ENCODE data around the gene C16orf78. TPM values are rescaled to one million over a fixed set of nuclear protein-coding genes. Genes with fewer than 3 reads are reported as not detected.

C16orf78 gene
- total and polyA plus RNA-seq, 5 donors from 2014 or later, result not detected

- H3K9me3 ChIP-seq (ENCODE audit: control insufficient read depth in 2 of 2, low read length in 2 of 2), result no peaks in the 10 kb centered on the region
- H3K27me3 ChIP-seq (ENCODE audit: control insufficient read depth, insufficient read depth, low read length), result no peaks in the 10 kb centered on the region
- Mint-ChIP-seq H3K36me3 (no peaks in the 10 kb centered on the region), H3K4me3 (no peak overlapping the region), H3K27ac (no peak overlapping the region), H3K4me1 (no peaks in the 10 kb centered on the region), H3K9me3 (peaks cover 0 to 3% (median 0%) of the 10 kb centered on the region in 7 donors), H3K27me3 (no peaks in the 10 kb centered on the region)
- no peak overlapping the region for H3K27ac ChIP-seq (ENCODE audit: insufficient read depth, low read length, poor library complexity, severe bottlenecking)
- DNase-seq (no peak), ATAC-seq (ENCODE audit: low read depth in 2 of 2) (no peak)
- no peaks in the 10 kb centered on the region for H3K36me3 ChIP-seq (ENCODE audit: control insufficient read depth, insufficient read depth, low read length)
- H3K4me3 ChIP-seq (ENCODE audit: low read depth, low read length), result no peak overlapping the region
- H3K4me1 ChIP-seq (ENCODE audit: control insufficient read depth, insufficient read depth, low read length, poor library complexity, severe bottlenecking), result no peaks in the 10 kb centered on the region
Measured at GRCh38 chr16:49343291-49343690, 30.3 kb upstream of the C16orf78 start.

DNA sequence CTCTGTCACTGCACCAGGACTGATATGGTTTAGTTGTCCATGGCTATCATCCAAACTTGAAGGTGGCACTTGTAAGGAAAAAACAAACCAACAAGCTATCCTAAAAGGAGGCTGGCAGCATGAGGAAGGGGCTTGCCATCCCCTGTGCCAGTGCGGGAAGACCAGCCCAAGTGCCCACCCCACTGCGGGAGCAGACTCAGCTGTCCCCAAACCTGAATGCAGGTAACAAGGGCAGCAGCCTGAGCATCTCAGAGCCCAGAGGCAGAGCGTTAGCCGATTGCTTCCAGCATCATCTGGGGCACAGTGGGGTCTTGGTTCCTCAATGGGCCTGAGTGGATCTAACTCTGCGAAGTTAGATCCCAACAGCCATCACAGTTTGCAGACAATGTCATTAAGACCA, 29.2 kb upstream of the C16orf78 start:
- no peaks in the 10 kb centered on the region for H3K9me3 ChIP-seq (ENCODE audit: control insufficient read depth in 2 of 2, low read length in 2 of 2)
- DNase-seq, result no peak
- no peak overlapping the region for H3K4me3 Mint-ChIP-seq
- H3K4me3 ChIP-seq (ENCODE audit: low read depth, low read length), result no peak overlapping the region
- no peaks in the 10 kb centered on the region for H3K4me1 Mint-ChIP-seq
- peaks cover 0 to 3% (median 0%) of the 10 kb centered on the region in 7 donors for H3K9me3 Mint-ChIP-seq
- no peak for ATAC-seq (ENCODE audit: low read depth in 2 of 2)
- no peak overlapping the region for H3K27ac Mint-ChIP-seq
- H3K27me3 ChIP-seq (ENCODE audit: control insufficient read depth, insufficient read depth, low read length), result no peaks in the 10 kb centered on the region
- H3K4me1 ChIP-seq (ENCODE audit: control insufficient read depth, insufficient read depth, low read length, poor library complexity, severe bottlenecking), result no peaks in the 10 kb centered on the region
- H3K36me3 ChIP-seq (ENCODE audit: control insufficient read depth, insufficient read depth, low read length), result no peaks in the 10 kb centered on the region
- no peak overlapping the region for H3K27ac ChIP-seq (ENCODE audit: insufficient read depth, low read length, poor library complexity, severe bottlenecking)
- H3K27me3 Mint-ChIP-seq, result no peaks in the 10 kb centered on the region
- H3K36me3 Mint-ChIP-seq, result no peaks in the 10 kb centered on the region

- no peaks in the 10 kb centered on the region for H3K9me3 Mint-ChIP-seq
- Histone ChIP-seq H3K27me3 (ENCODE audit: control insufficient read depth, insufficient read depth, low read length) (no peaks in the 10 kb centered on the region), H3K4me3 (ENCODE audit: low read depth, low read length) (no peak overlapping the region), H3K4me1 (ENCODE audit: control insufficient read depth, insufficient read depth, low read length, poor library complexity, severe bottlenecking) (no peaks in the 10 kb centered on the region), H3K9me3 (ENCODE audit: control insufficient read depth in 2 of 2, low read length in 2 of 2) (no peaks in the 10 kb centered on the region), H3K27ac (ENCODE audit: insufficient read depth, low read length, poor library complexity, severe bottlenecking) (no peak overlapping the region), H3K36me3 (ENCODE audit: control insufficient read depth, insufficient read depth, low read length) (no peaks in the 10 kb centered on the region)
- no peak for DNase-seq
- no peaks in the 10 kb centered on the region for H3K27me3 Mint-ChIP-seq
- peaks cover 0 to under 1% (median under 1%) of the 10 kb centered on the region in 4 donors for H3K4me1 Mint-ChIP-seq
- H3K36me3 Mint-ChIP-seq, result no peaks in the 10 kb centered on the region
- H3K27ac Mint-ChIP-seq, result no peak overlapping the region
- ATAC-seq (ENCODE audit: low read depth in 2 of 2), result no peak
- no peak overlapping the region for H3K4me3 Mint-ChIP-seq
Measured at GRCh38 chr16:49345829-49346228, 27.8 kb upstream of the C16orf78 start.

DNA sequence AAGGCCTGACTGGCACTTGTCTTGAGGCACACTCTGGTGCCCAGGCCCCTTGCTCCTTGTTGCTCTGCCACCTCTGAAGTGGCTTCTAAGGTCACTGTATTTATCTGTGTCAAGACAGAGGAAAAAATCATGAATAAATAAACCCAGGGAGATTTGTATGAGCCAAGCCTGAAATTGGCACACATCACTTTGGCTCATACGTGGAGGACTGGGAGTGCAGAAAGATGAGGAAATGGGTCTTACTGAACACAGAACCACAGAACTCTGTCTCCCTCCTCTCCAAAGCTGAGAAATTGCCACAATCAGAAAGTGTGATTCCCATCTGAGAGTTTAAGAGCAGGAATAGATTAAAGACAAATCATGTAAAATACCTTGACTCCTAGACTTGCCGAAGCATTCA, 27.1 kb upstream of the C16orf78 start:
- no peak overlapping the region for H3K4me3 Mint-ChIP-seq
- Histone ChIP-seq H3K27ac (ENCODE audit: insufficient read depth, low read length, poor library complexity, severe bottlenecking) (no peak overlapping the region), H3K4me1 (ENCODE audit: control insufficient read depth, insufficient read depth, low read length, poor library complexity, severe bottlenecking) (no peaks in the 10 kb centered on the region), H3K36me3 (ENCODE audit: control insufficient read depth, insufficient read depth, low read length) (no peaks in the 10 kb centered on the region), H3K4me3 (ENCODE audit: low read depth, low read length) (no peak overlapping the region), H3K9me3 (ENCODE audit: control insufficient read depth in 2 of 2, low read length in 2 of 2) (no peaks in the 10 kb centered on the region), H3K27me3 (ENCODE audit: control insufficient read depth, insufficient read depth, low read length) (no peaks in the 10 kb centered on the region)
- no peak overlapping the region for H3K27ac Mint-ChIP-seq
- ATAC-seq (ENCODE audit: low read depth in 2 of 2) (no peak), DNase-seq (no peak)
- no peaks in the 10 kb centered on the region for H3K27me3 Mint-ChIP-seq
- peaks cover 0 to 3% (median under 1%) of the 10 kb centered on the region in 4 donors for H3K4me1 Mint-ChIP-seq
- H3K9me3 Mint-ChIP-seq, result no peaks in the 10 kb centered on the region
- no peaks in the 10 kb centered on the region for H3K36me3 Mint-ChIP-seq

DNA sequence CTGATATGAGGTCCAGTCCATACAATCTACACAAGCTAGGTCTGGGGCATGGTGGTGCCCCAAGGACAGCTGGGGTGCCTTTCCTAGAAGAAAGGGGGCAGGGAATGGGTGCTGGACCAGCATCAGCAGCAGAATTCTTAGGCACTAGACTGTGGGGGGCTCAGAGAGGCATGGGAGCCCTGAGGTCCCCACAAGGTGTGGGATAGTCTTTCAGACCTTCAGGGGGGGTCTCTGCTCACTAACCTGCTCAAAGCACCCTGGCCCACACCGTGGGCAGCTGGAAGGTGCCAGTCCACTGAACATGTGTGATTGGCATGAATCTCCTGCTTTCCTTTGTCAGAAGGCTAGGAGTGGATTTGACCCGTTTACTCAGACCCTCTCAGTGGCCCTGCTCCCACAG, 26.1 kb upstream of the C16orf78 start:
- no peak for ATAC-seq (ENCODE audit: low read depth in 2 of 2)
- Histone ChIP-seq H3K4me3 (ENCODE audit: low read depth, low read length) (no peak overlapping the region), H3K4me1 (ENCODE audit: control insufficient read depth, insufficient read depth, low read length, poor library complexity, severe bottlenecking) (no peaks in the 10 kb centered on the region), H3K27ac (ENCODE audit: insufficient read depth, low read length, poor library complexity, severe bottlenecking) (no peak overlapping the region), H3K9me3 (ENCODE audit: control insufficient read depth in 2 of 2, low read length in 2 of 2) (no peaks in the 10 kb centered on the region), H3K36me3 (ENCODE audit: control insufficient read depth, insufficient read depth, low read length) (no peaks in the 10 kb centered on the region), H3K27me3 (ENCODE audit: control insufficient read depth, insufficient read depth, low read length) (no peaks in the 10 kb centered on the region)
- DNase-seq, result no peak
- no peaks in the 10 kb centered on the region for H3K27me3 Mint-ChIP-seq
- H3K36me3 Mint-ChIP-seq, result no peaks in the 10 kb centered on the region
- H3K9me3 Mint-ChIP-seq, result no peaks in the 10 kb centered on the region
- H3K27ac Mint-ChIP-seq, result no peak overlapping the region
- H3K4me3 Mint-ChIP-seq, result no peak overlapping the region
- peaks cover 0 to 3% (median under 1%) of the 10 kb centered on the region in 4 donors for H3K4me1 Mint-ChIP-seq

- Mint-ChIP-seq H3K4me3 (no peak overlapping the region), H3K9me3 (no peaks in the 10 kb centered on the region), H3K27ac (peak overlapping the region in 1 of 3 donors; percentile 43), H3K4me1 (peaks cover 0 to 3% (median under 1%) of the 10 kb centered on the region in 4 donors), H3K36me3 (no peaks in the 10 kb centered on the region), H3K27me3 (peaks cover 4% of the 10 kb centered on the region)
- Histone ChIP-seq H3K9me3 (ENCODE audit: control insufficient read depth in 2 of 2, low read length in 2 of 2) (no peaks in the 10 kb centered on the region), H3K36me3 (ENCODE audit: control insufficient read depth, insufficient read depth, low read length) (no peaks in the 10 kb centered on the region), H3K27me3 (ENCODE audit: control insufficient read depth, insufficient read depth, low read length) (no peaks in the 10 kb centered on the region), H3K27ac (ENCODE audit: insufficient read depth, low read length, poor library complexity, severe bottlenecking) (no peak overlapping the region), H3K4me1 (ENCODE audit: control insufficient read depth, insufficient read depth, low read length, poor library complexity, severe bottlenecking) (no peaks in the 10 kb centered on the region), H3K4me3 (ENCODE audit: low read depth, low read length) (no peak overlapping the region)
- ATAC-seq (ENCODE audit: low read depth in 2 of 2) (no peak), DNase-seq (no peak)
Measured at GRCh38 chr16:49348408-49349176, 25.0 kb upstream of the C16orf78 start.

DNA sequence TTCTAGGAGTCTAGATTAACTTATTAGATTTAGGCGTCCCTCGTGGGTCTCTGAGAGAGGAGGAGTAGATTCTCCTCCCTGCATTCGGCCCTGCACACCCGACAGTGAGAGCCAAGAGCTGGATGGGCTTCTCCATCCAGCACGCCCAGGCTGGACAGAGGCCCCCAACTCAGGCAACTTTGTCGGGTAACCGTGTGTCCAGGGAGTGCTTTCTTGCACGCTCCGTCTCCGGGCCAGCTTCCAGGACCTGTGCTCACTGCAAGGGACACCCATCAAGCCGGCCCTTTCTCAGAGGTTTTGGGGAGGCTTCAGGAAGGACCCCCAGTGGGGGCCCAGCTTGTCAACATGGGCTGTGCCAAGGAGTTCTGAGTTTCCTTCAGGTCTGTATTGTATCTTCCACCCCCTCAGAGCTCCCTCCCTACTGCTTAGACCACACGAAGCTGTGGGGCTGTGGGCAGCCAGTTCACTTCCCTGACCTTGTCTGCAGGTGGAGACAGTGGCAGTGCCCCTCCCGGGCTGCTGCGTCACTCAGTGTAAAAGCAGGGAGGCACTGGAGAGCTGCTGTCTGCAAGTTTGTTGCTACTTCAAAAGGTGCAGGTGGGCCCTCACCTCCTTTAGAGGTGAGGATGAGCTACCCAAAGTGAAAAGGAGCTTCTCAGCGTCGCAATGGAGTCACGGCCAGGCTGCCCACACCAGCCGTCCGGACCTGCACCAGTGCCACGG, 24.0 kb upstream of the C16orf78 start:
- Mint-ChIP-seq H3K27ac (no peak overlapping the region), H3K4me1 (peaks cover 0 to 3% (median under 1%) of the 10 kb centered on the region in 4 donors), H3K36me3 (no peaks in the 10 kb centered on the region), H3K4me3 (no peak overlapping the region), H3K27me3 (peaks cover 4% of the 10 kb centered on the region), H3K9me3 (no peaks in the 10 kb centered on the region)
- Histone ChIP-seq H3K36me3 (ENCODE audit: control insufficient read depth, insufficient read depth, low read length) (no peaks in the 10 kb centered on the region), H3K4me3 (ENCODE audit: low read depth, low read length) (no peak overlapping the region), H3K4me1 (ENCODE audit: control insufficient read depth, insufficient read depth, low read length, poor library complexity, severe bottlenecking) (no peaks in the 10 kb centered on the region), H3K27ac (ENCODE audit: insufficient read depth, low read length, poor library complexity, severe bottlenecking) (no peak overlapping the region), H3K9me3 (ENCODE audit: control insufficient read depth in 2 of 2, low read length in 2 of 2) (no peaks in the 10 kb centered on the region), H3K27me3 (ENCODE audit: control insufficient read depth, insufficient read depth, low read length) (no peaks in the 10 kb centered on the region)
- no peak for DNase-seq
- no peak for ATAC-seq (ENCODE audit: low read depth in 2 of 2)
